ENCODE results near the gene MAMDC2.
A peak's percentile ranks its signal among the peaks of the same experiment; 100 is the strongest.

MAMDC2 gene

DNA sequence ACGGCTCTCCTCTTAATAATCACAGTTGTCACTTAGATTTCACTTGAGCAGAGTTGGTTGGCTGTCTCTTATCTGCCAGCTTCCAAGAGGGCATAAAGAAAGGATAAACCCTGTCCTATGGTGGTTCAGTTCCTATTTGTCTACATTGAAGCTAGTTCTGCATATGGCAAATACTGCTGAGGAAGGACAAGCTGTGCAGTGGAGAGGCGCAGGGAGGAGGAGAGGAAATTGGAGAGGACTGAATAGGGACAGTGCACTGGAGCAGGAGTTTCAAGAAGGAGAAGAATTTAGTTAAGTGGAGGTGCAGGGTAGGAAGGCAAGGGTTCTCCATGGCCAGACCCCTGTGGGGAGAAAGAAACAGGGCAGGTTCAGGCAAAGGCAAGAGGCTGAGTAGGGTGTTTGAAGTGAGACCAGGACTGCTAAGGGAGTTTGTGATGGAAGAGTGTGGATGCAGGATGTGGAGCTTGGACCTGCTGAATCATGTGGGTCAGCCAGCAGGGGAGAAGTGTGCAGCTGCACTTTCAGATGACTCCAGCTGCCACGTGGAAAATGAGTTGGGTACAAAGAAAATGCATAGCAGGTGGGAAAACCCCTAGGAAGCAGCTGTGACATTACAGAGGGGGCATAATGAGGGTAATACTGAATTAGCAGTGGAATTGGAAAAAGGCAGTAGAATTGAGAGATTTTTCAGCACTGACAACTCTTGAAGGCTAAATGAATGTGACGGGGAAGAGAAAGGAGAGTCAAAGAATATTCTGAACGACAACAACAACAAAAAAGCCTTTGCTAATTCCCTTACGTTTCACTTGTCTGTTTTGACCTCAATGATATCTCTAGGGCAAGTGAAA lies 66.8 kb downstream of the MAMDC2 start:
- no peak for DNase-seq (ENCODE audit: low spot score)

DNA sequence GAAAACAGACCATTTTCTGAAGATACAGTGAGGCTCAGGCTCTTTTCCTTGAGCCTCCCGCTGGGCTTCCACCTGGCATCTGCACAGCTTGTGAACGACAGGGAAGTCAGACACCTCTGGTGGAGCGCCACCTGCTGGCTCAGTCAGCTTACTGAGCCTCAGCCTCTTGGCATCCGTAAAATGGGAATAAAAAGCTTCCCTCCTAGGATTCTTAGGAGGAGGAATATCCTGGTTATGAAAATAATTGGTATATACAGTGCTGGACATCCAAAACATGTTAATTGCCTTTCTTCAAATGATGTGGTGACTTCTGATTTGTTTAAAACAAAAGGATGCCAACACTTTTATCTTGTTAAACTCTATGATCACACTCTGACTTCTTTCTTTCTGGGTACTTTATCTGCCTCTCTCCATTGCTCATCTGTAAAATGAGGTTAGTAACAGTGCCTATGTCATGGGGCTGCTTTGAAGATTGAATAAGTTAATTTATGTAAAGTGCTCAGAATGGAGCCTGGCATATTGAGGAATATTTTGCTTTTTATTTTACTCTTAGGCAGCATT lies 67.5 kb downstream of the MAMDC2 start:
- DNase-seq (ENCODE audit: low spot score): peak; percentile 54

DNA sequence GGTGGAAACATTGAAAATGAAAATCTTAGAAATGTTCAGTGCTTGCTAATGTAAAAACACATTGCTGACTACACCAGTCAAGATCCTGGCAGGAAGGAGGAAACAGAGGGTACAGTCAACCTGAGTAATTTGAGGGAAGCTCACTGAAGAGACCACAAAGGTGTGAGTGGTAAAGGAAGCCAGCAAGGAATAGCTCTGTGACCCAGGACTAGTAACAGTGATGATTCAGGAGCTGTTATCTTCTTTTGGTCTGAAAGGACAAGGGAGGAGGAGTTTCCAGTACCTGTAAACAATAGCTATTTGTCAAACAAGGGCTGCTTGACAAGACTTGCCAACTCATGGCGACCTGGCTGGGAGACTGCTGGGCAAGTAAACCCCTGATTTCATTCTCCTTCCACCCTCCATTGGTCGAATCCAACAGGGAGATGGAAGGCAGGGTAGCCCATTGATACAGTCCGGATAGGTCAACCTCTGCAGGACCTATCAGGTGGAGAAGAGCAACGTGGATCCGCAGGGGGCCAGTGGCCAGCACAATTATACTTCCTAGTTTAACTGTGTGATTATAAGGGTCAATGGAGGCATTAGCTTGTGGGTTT lies 68.1 kb downstream of the MAMDC2 start:
- DNase-seq (ENCODE audit: low spot score): peak; percentile 63

DNA sequence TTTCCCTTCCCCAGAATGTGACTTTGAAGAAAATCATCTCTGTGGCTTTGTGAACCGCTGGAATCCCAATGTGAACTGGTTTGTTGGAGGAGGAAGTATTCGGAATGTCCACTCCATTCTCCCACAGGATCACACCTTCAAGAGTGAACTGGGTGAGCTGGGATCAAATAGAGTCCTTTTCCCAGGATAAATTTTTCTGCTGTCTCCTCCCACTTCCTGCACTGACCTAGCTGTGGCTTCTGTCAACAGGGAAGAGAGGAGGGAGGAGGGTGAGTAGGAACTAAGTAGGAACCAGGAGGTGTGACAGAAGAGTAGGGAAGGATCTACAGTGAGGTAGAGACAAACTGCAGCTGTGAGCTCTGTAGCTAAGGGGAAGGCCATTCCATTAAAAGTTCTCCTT lies 69.3 kb downstream of the MAMDC2 start:
- peak; percentile 67 for DNase-seq (ENCODE audit: low spot score)

DNA sequence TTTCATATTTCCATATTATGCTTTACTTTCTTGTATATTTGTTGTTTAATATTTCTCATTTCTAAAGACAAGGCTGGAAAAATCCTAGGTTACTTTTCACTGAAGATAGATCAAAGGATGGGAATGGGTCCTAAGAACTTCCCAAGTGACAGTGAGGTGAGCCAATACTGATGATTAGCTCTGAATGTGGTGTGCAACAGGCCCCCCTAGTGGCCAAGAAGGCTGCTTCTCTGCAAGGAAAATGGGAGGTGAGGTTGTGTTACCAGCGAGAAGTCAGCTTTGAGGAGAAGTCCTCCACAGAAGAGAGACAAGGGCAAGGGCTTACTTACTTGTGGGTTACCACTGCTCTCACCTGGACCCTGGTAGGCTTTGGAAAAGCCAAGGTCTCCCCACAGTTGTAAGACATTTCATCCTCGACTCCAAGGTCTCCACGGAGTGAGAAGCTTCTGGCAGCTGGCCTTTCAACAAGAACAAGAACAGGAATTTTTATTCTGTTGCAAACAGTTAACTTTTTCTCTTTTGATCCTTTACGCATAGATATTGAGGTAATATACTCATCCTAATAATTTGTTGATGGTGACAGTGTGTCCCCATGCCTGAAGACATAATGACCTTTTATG lies 69.9 kb downstream of the MAMDC2 start:
- peak; percentile 60 for DNase-seq (ENCODE audit: low spot score)

DNA sequence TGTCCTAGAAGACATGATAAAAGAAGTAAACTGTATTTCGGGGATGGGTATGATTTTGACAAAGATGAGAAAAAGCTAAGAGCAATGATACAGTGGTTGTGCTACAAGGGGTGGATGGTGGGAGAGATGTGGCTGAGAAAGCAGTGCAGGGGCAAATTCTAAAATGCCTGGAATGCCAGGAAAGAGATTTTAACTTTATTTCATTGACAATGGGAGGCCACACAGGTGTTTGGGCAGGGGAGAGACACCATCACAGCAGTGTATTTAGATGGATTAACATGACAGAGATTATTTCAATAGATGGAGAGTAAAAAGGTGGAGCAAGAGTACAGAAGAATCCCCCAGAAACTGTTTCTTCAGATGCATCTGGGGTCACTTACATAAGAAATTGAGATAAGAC lies 71.2 kb downstream of the MAMDC2 start:
- no peak for DNase-seq (ENCODE audit: low spot score)

DNA sequence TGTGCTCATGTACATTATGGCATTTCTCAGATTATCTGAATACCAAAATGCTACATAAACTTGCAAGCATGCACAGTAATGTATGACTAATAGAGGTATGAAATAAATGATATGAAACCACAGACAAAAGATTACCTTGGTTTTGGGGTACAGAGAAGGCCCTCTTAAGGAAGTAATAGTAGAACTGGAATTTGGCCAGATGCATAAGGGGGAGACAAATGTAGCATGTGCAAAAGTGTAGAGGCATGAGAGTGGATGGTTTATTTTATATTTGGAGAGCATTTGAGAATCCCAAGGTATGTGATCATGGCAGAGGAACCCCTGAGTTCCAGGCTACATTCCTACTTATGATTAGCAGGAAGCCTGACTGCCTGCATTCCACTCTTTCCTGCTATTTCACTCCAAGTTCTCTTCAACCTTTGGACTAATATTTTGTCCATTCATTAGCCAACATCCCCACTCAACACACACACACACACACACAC lies 74.2 kb downstream of the MAMDC2 start:
- no peak for DNase-seq (ENCODE audit: low spot score)

DNA sequence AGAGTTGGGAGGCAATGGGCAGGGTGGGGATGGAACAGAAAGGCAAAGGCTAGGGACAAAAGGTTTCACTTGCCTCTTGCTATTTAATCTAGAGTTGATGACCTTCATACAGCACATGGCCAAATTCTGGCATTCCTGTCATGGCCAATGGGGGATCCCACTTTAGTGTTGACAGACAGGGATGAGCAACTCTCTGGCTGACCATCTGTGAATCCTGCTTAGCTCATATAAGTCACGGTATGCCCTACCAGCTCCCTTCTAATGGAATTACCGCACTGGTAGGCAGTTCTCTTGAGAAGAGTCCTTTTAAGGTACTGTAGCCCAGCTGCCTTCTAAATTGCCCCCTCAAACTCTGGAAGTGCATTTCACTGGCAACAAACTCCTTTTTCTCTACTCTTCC lies 76.1 kb downstream of the MAMDC2 start:
- no peak for DNase-seq (ENCODE audit: low spot score)

DNA sequence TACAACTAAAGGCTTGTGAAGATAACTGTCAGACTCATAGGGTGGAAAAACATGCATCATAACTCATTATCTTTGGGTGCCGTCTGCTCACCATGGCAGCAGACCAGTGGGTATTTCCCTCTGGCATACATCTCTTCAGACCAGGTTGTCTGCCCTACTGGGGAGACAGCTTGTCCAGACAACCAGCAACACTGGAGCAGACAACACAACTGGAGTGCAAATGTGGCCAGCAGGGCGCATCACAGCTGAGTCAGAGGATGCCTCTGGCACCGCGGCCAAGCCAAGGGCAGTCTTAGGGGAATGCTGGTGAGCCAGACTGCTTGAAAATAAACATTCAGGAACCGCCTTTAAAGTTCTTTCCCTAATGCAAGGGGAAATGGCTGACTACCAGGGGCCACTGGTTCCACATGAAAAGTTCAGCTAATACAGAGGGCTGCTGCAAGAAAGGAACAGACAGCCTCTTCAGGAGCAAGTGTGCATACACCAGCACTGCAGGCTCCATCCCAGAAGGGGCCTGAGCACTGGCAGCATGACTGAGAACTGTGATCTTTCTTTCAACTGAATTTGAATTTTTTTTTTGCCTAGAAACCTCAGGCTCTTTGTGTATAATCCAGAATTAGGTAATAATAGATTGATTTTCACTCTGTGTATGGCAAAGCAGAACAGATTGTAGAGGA lies 77.3 kb downstream of the MAMDC2 start:
- DNase-seq (ENCODE audit: low spot score): no peak

DNA sequence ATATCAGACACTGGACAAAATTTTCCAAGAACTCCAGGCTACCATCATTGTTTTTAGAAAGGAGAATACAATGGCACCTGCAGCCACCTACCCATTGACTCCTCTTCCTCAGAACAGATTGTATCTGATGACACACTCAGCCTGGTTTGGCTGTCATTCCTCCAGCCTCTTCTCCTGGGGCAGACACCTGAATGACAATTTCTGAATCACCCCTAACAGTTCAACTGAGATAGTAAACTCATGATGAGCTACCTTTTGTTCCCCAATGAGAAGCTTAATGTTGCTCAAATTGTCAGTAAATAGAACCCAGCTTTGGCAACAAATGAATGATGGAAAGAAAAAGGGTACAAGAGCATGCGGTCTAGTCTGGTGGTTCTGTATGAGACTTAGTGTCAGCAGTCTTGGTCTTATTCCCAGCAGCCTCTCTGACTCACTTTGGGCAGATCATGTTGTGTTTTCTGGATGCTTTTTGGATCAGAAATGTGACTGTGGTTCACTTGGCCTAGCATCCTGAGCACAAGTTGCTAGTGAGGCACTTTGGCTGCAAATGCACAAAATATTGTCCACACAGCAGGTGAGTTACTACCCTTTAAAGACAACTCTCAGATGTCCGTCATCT lies 78.3 kb downstream of the MAMDC2 start:
- DNase-seq (ENCODE audit: low spot score): no peak

DNA sequence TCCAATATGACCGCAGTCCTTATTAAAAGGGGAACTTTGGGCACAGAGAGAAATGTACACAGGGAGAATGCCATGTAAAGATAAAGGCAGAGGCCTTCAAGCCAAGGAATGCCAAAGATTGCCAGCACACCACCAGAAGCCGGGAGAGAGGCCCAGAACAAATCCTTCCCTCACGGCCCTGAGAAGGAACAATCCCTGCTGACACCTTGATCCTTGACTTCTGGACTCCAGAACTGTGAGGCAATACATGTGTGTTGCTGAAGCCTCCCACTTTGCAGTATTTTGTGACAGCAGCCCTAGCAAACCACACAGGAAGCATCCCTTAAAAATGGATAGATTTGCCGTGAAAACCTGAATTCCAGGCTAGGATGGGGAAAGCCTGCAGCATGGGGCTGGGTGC lies 80.0 kb downstream of the MAMDC2 start:
- DNase-seq (ENCODE audit: low spot score): no peak

DNA sequence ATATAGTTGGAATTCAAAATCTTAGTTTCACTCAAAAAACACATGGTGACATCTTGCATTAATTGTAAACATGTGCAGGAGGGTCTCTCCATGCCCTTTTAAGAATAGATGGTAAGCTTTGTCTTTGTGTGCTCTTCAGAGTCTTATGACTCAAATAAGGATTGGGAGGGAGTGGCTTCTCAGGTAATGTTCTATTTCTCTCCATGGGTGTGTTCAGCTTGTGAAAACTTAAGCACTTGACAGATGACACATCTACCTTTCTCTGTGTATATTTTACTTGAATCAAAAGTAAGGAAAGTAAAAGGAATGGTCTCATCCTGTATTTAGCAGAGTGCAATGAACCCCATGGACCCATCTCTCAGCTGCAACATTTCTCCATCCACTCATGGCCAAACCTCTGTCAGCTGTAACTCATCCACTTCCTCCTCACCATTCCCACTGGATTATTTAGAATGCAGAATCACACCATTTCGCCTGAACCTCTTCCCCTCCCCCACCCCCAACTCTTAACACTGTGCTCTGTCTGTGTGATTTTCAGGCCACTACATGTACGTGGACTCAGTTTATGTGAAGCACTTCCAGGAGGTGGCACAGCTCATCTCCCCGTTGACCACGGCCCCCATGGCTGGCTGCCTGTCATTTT lies 82.1 kb downstream of the MAMDC2 start:
- no peak for DNase-seq (ENCODE audit: low spot score)

DNA sequence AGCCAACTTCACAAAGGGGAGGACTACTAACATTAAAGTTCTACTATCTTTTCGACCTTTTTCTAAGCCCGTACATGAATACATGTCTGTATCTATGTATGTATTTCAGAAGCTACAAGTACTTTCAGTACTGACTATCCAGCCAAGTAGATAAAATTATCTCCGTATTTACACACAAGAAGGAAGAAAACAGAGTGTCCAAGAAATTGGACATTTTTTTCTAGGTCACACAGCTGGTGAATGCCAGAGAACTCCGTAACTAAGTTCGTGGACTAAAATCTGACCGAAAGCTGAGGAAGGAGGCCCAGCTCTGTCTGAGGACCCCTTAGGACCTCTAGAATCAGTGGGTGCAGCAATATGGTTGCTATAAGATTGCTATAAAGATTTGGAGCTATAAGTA lies 83.4 kb downstream of the MAMDC2 start:
- no peak for DNase-seq (ENCODE audit: low spot score)

DNA sequence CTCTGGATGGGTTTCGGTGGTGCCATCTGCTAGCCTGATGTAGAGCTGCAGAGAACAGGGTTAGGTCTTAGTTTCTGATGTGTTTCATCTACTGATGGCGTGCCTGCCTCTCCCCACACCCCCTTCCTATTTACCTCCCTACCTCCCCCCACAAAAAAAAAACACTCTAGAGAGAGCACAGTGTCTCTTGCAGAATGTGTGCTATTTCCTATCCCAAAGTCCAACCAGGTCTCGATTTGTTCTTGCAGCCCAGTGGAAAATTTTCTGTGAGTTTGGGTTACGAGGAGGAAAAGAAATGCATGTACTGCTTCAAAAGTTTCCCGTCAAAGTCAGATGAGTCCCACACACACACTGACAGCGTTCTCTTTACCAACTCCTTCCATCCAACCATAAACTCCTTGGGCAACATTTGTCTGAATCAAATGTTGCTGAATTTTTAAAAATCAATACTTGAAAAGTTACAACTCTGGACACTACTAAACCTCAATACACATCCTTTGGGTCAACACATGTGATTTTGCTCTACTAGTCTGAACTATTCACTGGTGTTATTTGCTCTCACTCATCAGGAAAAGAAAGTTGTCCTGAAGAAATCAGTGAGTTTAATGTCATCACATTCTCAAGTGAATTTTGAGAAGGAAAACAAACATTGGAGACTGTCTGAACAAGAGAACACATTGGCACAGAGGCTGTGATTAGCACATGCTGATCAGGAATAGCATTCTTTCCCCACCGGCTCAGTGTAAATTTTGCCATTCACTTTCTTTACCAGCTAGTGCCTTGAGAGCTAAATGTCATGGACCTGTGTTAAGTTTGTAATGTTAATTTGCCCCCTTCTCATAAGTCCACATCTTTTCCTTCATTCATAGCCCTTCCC lies 84.1 kb downstream of the MAMDC2 start:
- no peak for DNase-seq (ENCODE audit: low spot score)

DNA sequence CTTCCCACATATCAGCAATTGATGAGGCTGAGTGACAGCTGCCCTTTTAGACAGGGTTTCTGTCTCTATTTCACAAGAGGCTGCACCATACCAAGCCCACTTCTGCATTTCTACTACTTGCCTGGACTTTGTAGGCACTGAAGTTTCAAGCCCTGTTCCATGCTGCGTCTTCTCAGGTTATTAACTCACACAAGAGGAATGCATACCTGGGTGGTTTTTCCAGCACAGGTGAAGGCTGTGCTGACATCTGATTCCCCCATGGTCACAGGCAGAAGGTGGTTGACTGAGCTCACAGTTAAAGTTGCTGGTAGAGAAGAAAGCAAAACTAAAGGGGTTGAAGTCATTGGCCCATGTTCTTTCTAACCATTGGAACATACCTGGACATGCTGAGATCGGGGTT lies 86.6 kb downstream of the MAMDC2 start:
- DNase-seq (ENCODE audit: low spot score): no peak

DNA sequence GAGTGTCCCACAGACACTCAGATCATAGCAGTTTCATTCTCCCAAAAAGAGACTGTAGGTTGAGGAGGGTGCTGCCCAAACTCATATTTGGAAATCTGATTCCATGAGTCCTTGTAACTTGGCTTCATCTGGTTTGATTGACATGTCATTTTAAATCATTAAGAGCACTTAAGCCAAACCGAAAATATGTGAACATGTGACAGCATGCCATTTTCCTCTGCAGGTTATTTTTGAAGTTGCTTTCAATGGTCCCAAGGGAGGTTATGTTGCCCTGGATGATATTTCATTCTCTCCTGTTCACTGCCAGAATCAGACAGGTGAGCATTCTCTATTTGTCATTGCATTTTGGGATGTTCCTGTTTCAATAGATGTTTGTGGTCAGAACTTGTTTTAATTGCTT lies 87.6 kb downstream of the MAMDC2 start:
- DNase-seq (ENCODE audit: low spot score): peak; percentile 9

DNA sequence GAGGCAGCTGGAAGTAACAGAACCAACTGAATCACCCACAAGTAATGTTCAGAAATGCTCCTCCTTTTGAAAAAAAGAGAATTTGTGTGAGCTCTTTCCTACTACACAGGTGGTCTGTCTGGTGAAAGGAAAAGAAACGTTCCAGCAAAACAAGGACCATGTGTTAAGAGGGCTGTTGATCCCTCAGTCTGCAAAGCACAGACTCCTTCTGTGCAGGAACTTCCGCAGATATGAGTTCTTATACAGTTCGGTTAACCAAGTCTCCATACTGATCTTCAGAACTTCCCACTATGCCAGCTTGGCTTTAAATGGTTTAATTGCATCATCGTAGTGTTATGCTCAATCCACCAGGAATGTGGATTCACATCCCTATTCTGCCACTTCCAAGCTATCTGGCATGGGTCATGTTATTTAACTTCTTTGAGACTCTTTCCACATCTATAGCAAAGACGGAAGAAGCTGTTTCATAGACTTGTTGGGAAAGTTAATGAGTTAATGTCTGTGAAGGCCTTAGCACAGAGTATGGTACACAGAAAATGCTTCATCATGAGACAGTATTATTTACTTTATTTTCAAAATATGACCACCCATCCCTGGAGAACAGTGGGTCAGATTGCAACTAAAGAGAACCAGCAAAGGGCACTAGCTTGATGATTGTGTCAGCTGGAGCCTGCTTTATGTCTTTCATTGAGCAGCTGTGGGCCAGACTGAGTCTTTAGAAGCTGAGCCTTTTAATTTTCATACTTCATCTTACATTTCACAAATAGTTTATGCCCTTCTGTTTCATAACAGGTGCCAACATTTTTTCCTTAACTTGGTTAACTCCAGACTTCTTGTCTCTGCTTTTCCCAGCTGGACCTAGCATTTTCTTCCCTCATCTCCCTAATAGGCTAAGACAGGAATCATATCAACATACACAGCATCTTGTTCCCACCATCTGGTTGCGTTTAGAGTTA lies 89.9 kb downstream of the MAMDC2 start:
- no peak for DNase-seq (ENCODE audit: low spot score)

DNA sequence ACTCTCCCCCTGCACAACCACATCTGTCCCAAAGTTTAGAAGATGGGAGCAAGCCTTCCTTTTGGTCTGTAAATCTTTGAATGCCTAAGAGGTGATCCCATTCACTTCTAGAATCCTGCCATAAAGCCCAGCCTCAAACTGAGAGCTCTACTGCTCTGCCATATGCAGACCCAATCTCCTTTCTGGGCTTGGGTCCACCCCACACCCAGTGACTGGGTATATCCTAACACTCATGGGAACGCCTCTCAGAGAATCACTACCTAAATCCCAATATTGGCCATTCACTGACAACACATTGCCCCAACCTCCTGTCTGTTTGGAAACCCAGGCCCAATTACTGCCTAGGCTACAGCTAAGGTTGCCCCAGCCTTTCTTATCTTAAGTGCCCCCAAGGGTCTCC lies 90.7 kb downstream of the MAMDC2 start:
- DNase-seq (ENCODE audit: low spot score): no peak

DNA sequence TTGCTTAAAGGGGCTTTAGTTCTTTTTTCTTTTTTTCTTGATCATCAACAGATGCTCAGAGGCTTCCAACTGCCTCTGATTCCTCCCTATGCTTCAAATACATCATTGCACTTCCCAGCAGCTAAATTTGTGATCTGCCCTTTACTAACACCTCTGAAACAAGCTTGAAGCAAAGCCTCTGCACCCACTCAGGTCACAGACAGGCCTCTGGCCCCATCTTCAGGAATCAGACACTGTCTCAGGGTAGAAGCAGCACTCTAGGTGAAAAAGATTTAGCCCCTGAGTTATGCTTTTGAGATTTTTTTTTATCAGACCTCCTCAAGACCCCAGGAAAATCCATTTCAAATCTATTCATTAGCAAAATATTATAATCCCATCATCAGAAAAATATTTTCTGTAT lies 91.5 kb downstream of the MAMDC2 start:
- no peak for DNase-seq (ENCODE audit: low spot score)
